SW 1271 (cell line): Measurements from ENCODE around the gene TRIM33.
"Not testable (repeated sequence)": the region's sequence is repeated elsewhere in the genome, so short reads cannot be mapped to it uniquely, and the experiment has no call there.

ENCODE experiments used
- DNase-seq, 2 experiments: peaks; one replicate each; lab custom pipeline; 2025; lab: John Stamatoyannopoulos, UW

Gene TRIM33

DNA sequence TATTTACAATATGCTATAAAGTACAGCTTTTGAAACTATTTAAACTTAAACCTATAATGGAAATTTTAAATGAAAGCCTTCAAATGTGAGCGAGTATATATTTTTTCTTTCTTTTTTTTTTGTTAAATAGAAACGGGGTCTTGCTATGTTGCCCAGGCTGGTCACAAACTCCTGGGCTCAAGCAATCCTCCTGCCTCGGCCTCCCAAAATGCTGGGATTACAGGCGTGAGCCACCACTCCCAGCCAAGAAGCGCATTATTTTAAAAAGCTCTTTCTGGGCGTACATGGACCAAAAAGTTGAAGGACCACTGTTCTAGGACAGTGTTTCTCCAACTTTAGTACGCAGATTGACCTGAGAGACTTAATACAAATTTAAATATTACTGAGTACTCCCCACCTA, 87.5 kb downstream of the TRIM33 start:
- DNase-seq = no peak

DNA sequence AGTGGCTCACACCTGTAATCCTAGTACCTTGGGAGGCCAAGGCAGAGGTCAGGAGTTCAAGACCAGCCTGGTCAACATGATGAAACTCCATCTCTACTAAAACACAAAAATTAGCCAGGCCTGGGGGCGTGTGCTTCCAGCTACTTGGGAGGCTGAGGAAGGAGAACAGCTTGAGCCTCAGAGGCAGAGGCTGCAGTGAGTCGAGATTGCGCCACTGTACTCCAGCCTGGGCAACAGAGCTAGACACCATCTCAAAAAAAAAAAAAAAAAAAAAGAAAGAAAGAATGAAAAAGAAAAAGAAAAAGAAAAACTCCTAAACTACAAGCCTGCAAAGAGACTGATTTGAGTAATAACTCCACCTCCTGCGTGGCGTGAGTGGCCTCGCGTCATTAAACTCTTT, 92.1 kb downstream of the TRIM33 start:
- not testable (repeated sequence) for DNase-seq

- no peak for DNase-seq
These were observed 113.4 kb downstream of the TRIM33 start for GRCh38 chr1:114397601-114398000.

GRCh38 chr1:114395863-114396262, 115.1 kb downstream of the TRIM33 start:
- DNase-seq = no peak

DNA sequence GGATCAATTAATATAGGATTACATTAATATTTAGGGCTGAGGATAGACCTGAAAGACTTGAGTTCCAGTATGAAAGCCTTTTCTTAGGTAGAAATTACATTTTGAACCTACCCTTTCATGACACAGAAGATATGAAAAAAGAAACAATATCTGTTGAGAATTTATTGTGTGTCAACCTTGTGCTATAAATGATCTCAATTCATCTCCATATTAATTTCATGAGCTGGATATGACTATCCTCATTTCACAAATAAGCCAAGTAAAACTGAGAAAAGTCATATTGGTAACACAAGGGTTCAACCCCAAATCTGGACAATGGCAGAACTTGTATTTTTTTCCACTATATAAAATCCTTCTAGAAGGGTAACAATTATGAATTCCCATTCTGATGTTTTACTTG, 120.0 kb downstream of the TRIM33 start:
- DNase-seq = no peak

- no peak for DNase-seq
These were observed 120.6 kb downstream of the TRIM33 start for GRCh38 chr1:114390361-114390760.

- no peak for DNase-seq
These were observed 122.5 kb downstream of the TRIM33 start for GRCh38 chr1:114388432-114389003.

- DNase-seq = not testable (repeated sequence)
These were observed 123.4 kb downstream of the TRIM33 start for GRCh38 chr1:114387585-114387984.

- DNase-seq = no peak
These were observed 124.0 kb downstream of the TRIM33 start for GRCh38 chr1:114387010-114387360.

GRCh38 chr1:114386129-114387009, 124.6 kb downstream of the TRIM33 start:
- no peak for DNase-seq

- no peak for DNase-seq
These were observed 126.1 kb downstream of the TRIM33 start for GRCh38 chr1:114384922-114385321.

- DNase-seq = no peak
These were observed 131.0 kb downstream of the TRIM33 start for GRCh38 chr1:114379987-114380386.

DNA sequence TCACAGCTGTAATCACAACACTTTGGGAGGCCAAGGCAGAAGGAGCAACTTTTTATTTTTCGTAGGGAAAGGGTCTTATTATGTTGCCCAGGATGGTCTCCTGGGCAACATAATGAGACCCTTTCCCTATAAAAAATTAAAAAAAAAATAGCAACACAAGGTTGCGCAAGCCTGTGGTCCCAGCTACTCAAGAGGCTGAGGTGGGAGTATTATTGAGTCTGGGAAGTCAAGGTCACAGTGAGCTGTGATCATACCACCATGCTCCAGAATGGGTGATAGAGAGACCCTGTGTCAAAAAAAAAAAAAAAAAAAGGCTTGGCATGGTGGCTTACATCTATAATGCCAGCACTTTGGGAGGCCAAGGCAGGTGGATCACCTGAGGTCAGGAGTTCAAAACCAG, 131.6 kb downstream of the TRIM33 start:
- DNase-seq = no peak

- no peak for DNase-seq
These were observed 133.6 kb downstream of the TRIM33 start for GRCh38 chr1:114377356-114377755.

- DNase-seq = no peak
These were observed 141.1 kb downstream of the TRIM33 start for GRCh38 chr1:114369930-114370329.

GRCh38 chr1:114369266-114369919, 141.6 kb downstream of the TRIM33 start:
- DNase-seq = not testable (repeated sequence)

DNA sequence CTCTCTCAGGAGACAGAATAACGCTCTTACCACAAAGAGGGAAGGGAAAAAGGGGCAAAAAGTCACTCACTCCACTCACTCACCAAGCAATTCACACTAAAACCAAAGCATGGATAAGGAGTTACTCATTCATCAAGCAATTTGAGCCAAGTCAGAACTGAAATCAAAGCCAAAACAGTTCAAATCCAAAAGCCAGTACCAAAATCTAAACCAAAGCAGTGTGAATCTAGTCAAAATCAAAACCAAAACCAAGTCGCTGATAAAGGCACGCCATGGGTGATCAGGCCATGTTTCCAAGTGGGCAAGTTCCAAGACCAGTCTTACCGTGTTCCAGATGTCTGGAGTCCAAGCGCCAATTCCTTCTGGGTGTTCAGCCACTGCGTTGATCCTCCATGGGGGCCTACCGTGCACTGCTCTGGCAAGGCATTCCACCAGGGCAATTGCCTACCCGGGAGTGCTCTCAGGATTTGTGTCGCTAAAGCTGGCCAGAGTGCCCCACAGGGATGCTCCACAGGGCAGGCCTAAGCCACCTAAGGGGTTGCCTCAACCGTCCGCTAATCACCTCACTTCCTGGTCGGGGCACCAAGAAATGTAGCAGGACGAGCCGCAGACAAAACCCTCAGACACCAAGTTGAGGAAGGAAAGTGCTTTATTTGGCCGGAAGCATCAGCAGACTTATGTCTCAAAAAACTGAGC, 142.3 kb downstream of the TRIM33 start:
- no peak for DNase-seq

- DNase-seq = no peak
These were observed 143.2 kb downstream of the TRIM33 start for GRCh38 chr1:114367810-114368209.

- DNase-seq = not testable (repeated sequence)
These were observed 147.8 kb downstream of the TRIM33 start for GRCh38 chr1:114363230-114363629.

- DNase-seq = no peak
These were observed 151.2 kb downstream of the TRIM33 start for GRCh38 chr1:114359791-114360190.

- DNase-seq = no peak
These were observed 155.8 kb downstream of the TRIM33 start for GRCh38 chr1:114355240-114355639.

GRCh38 chr1:114353262-114353661, 157.7 kb downstream of the TRIM33 start:
- no peak for DNase-seq

DNA sequence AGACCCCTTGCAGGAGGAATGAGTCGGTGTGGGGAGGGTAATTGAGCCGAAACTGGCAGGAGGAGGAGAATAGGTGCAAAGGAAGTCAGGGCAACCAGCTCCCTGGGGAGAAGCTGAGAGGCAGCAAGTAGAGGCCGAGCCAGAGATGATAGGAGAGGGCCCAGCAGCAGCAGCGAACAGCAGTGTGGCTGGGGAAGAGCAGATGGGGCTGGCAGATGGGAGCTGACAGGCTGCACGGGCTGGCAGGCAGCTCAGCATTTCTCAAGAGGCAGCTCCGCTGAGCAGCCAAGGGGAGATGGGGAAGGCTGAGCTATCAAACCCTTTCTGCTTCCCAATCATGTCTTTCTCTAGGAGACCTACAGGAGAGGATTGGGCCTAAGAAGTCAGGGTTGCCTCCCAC, 158.2 kb downstream of the TRIM33 start:
- DNase-seq = no peak
